GM21367 (cell line): ENCODE results near the gene SNX3.
A peak's percentile ranks its signal among the peaks of the same experiment; 100 is the strongest.
"Not testable (repeated sequence)": the region's sequence is repeated elsewhere in the genome, so short reads cannot be mapped to it uniquely, and the experiment has no call there.

ENCODE experiments used
- ATAC-seq: cut with Tn5 transposase; IDR thresholded peaks from one replicate; pipeline ENCODE4 v1.9.1; 2021; ENCODE audit not compliant: unreplicated experiment

Gene SNX3

GRCh38 chr6:108260809-108261569 lies at the start of gene SNX3:
Gene SNX3, minus strand, starts transcription at chr6:108261040. Its CDS starts 119 bp downstream, at chr6:108260921.
- peak; percentile 82 for ATAC-seq

- ATAC-seq: no peak
Observed at GRCh38 chr6:108309844-108310243, 49.0 kb upstream of the SNX3 start.

- ATAC-seq: not testable (repeated sequence)
Observed at GRCh38 chr6:108308641-108309040, 47.8 kb upstream of the SNX3 start.

- ATAC-seq: no peak
Observed at GRCh38 chr6:108304646-108305045, 43.8 kb upstream of the SNX3 start.

- no peak for ATAC-seq
Observed at GRCh38 chr6:108302386-108302785, 41.5 kb upstream of the SNX3 start.

- no peak for ATAC-seq
Observed at GRCh38 chr6:108295676-108296075, 34.8 kb upstream of the SNX3 start.

GRCh38 chr6:108294727-108295625 lies 34.1 kb upstream of the SNX3 start, which contains the start of gene AFG1L:
Gene AFG1L, plus strand, starts transcription at chr6:108295054. Its CDS starts 26 bp downstream, at chr6:108295080.
- ATAC-seq: peak; percentile 79

GRCh38 chr6:108294297-108294726 lies 33.5 kb upstream of the SNX3 start:
- ATAC-seq: peak; percentile 19

- ATAC-seq: no peak
Observed at GRCh38 chr6:108293527-108294296, 32.9 kb upstream of the SNX3 start.

- not testable (repeated sequence) for ATAC-seq
Observed at GRCh38 chr6:108292561-108292960, 31.7 kb upstream of the SNX3 start.

GRCh38 chr6:108291091-108291490 lies 30.3 kb upstream of the SNX3 start:
- ATAC-seq: no peak

GRCh38 chr6:108288742-108289141 lies 27.9 kb upstream of the SNX3 start:
- no peak for ATAC-seq

GRCh38 chr6:108287373-108287772 lies 26.5 kb upstream of the SNX3 start:
- ATAC-seq: no peak

- no peak for ATAC-seq
Observed at GRCh38 chr6:108286366-108286765, 25.5 kb upstream of the SNX3 start.

- ATAC-seq: no peak
Observed at GRCh38 chr6:108285381-108285780, 24.5 kb upstream of the SNX3 start.

GRCh38 chr6:108277831-108278230 lies 17.0 kb upstream of the SNX3 start:
- ATAC-seq: no peak

GRCh38 chr6:108277295-108277694 lies 16.5 kb upstream of the SNX3 start:
- no peak for ATAC-seq

GRCh38 chr6:108275976-108276375 lies 15.1 kb upstream of the SNX3 start:
- no peak for ATAC-seq

- no peak for ATAC-seq
Observed at GRCh38 chr6:108274546-108274945, 13.7 kb upstream of the SNX3 start.

- ATAC-seq: not testable (repeated sequence)
Observed at GRCh38 chr6:108269955-108270354, 9.1 kb upstream of the SNX3 start.

- no peak for ATAC-seq
Observed at GRCh38 chr6:108268845-108269244, 8.0 kb upstream of the SNX3 start.
